K562 (cell line): ENCODE results near the gene MAPT. TPM values are rescaled to one million over a fixed set of nuclear protein-coding genes. Genes with fewer than 3 reads are reported as not detected.
A peak's percentile ranks its signal among the peaks of the same experiment; 100 is the strongest.

Source experiments
- ATAC-seq: fragments of 200-7000 bp; cut with Tn5 transposase; 3 replicates; pipeline ENCODE4 v1.9.1; 2020; ENCODE audit warnings: moderate library complexity
- BruUV-seq: library from RNA; stranded (reverse); fragments of 400-500 nt; replicated peaks from 2 replicates; lab custom pipeline; 2021; lab: Mats Ljungman, UMichigan
- CTCF ChIA-PET: fragments of 300-600 bp; formaldehyde crosslinking; extraction: SDS; loops from one replicate; lab custom pipeline; 2021; ENCODE audit warnings: low intra/inter-chr PET ratio; lab: Yijun Ruan, JAX
- POLR2A ChIA-PET: fragments of 300-600, 350-650 bp; sonication (Branson Sonifier 250); formaldehyde crosslinking; extraction: SDS; loops from one replicate; lab custom pipeline; 2021; ENCODE audit warnings: antibody characterized with exemption, inconsistent platforms; lab: Yijun Ruan, JAX
- DNase-seq, 4 experiments: peaks; one replicate each; pipeline versions ENCODE4 v3.0.0 to v3.0.0-alpha.2; 2011 to 2018; ENCODE audit warnings: low spot score in 3 of 4, mixed read lengths in 3 of 4; ENCODE audit errors: extremely low read depth in 1 of 4
- FAIRE-seq: peaks from 2 replicates; lab custom pipeline; 2011; peaks lifted over from hg19 to GRCh38; lab: Jason Lieb, UNC
- H2AFZ ChIP-seq: 2 replicates; pipeline ENCODE4 v1.6.0; 2011; ENCODE audit warnings: low read depth, low read length, control low read depth, inconsistent platforms
- H3K27ac ChIP-seq: fragments of 200-600 bp; 3 replicates; pipeline ENCODE4 v1.8.0; 2011; ENCODE audit warnings: low read depth, mild to moderate bottlenecking, control low read depth, inconsistent platforms, low read length, moderate library complexity, mixed read lengths; ENCODE audit errors: extremely low read depth
- H3K27me3 ChIP-seq, 2 experiments: fragments of 300-600 bp in 1 of 2; 2 replicates in 1 of 2; 3 replicates in 1 of 2; pipeline versions ENCODE4 v1.6.0 to v1.8.0; 2011; ENCODE audit warnings: inconsistent platforms in 2 of 2, low read length in 2 of 2, mild to moderate bottlenecking in 1 of 2, mixed read lengths in 1 of 2, moderate library complexity in 1 of 2; ENCODE audit not compliant: control insufficient read depth in 2 of 2, insufficient read depth in 2 of 2
- H3K36me3 ChIP-seq: fragments of 300-600 bp; 3 replicates; pipeline ENCODE4 v1.8.0; 2011; ENCODE audit warnings: mild to moderate bottlenecking, low read length, inconsistent platforms; ENCODE audit not compliant: control insufficient read depth, insufficient read depth
- H3K4me1 ChIP-seq, 2 experiments: fragments of 200-600 bp in 1 of 2; replicated peaks in 1 of 2; 2 replicates in 1 of 2; 3 replicates in 1 of 2; pipeline versions ENCODE4 v1.5.1 to v1.8.0; 2011; ENCODE audit warnings: inconsistent platforms in 2 of 2, low read length in 2 of 2, mild to moderate bottlenecking in 1 of 2, mixed read lengths in 1 of 2, moderate library complexity in 1 of 2; ENCODE audit not compliant: control insufficient read depth in 2 of 2, insufficient read depth in 2 of 2
- H3K4me2 ChIP-seq: 2 replicates; pipeline ENCODE4 v1.6.1; 2011; ENCODE audit warnings: low read length, control low read depth, inconsistent platforms, mixed read lengths; ENCODE audit not compliant: insufficient read depth
- H3K4me3 ChIP-seq: fragments of 200-600 bp; sonication (generic), shearing (Covaris generic); 2 replicates; pipeline ENCODE4 v1.5.1; 2016; ENCODE audit warnings: control low read depth, inconsistent platforms
- H3K79me2 ChIP-seq: fragments of 200-600 bp; 3 replicates; pipeline ENCODE4 v1.8.0; 2011; ENCODE audit warnings: low read length, inconsistent platforms; ENCODE audit not compliant: control insufficient read depth, insufficient read depth
- H3K9ac ChIP-seq, 2 experiments: 2 replicates each; pipeline versions ENCODE4 v1.6.0 to v1.6.1; 2011; ENCODE audit warnings: low read depth in 2 of 2, low read length in 2 of 2, control low read depth in 1 of 2, inconsistent platforms in 1 of 2, mild to moderate bottlenecking in 1 of 2, mixed read lengths in 1 of 2; ENCODE audit not compliant: insufficient read depth in 1 of 2
- H3K9me1 ChIP-seq: one replicate; pipeline ENCODE4 v1.6.0; 2011; ENCODE audit warnings: inconsistent platforms, mild to moderate bottlenecking, low read length, moderate library complexity; ENCODE audit not compliant: control insufficient read depth, insufficient read depth
- H3K9me3 ChIP-seq: replicated peaks from 2 replicates; pipeline ENCODE4 v1.5.1; 2011; ENCODE audit warnings: low read depth, low read length, inconsistent platforms; ENCODE audit not compliant: control insufficient read depth, insufficient read depth
- H4K20me1 ChIP-seq: replicated peaks from 2 replicates; pipeline ENCODE4 v1.6.1; 2011; ENCODE audit warnings: low read length, inconsistent platforms, mixed read lengths; ENCODE audit not compliant: control insufficient read depth, insufficient read depth
- C11orf30 ChIP-seq: fragments of 450-650 bp; IDR thresholded peaks from 2 replicates; pipeline ENCODE4 v1.6.1; 2016; ENCODE audit warnings: low read depth, mild to moderate bottlenecking
- CCAR2 ChIP-seq: fragments of 200-400 bp; formaldehyde crosslinking; IDR thresholded peaks from 2 replicates; pipeline ENCODE4 v1.6.1; 2017; ENCODE audit warnings: mild to moderate bottlenecking, low read depth, low read length
- DLX4 ChIP-seq: fragments of 250-450 bp; sonication (Bioruptor Pico); IDR thresholded peaks from 2 replicates; pipeline ENCODE4 v1.6.1; 2021; ENCODE audit warnings: mild to moderate bottlenecking
- DNMT1 ChIP-seq: fragments of 450-650 bp; IDR thresholded peaks from 2 replicates; pipeline ENCODE4 v1.6.1; 2016; ENCODE audit warnings: antibody characterized with exemption, mild to moderate bottlenecking
- GATAD2A ChIP-seq: fragments of 450-650 bp; IDR thresholded peaks from 2 replicates; pipeline ENCODE4 v1.6.1; 2017
- MAFK ChIP-seq: IDR thresholded peaks from 2 replicates; pipeline ENCODE4 v1.6.1; 2011; ENCODE audit warnings: low read length, improper control_type of control experiment
- MYBL2 ChIP-seq, 2 experiments: fragments of 450-650 bp in 1 of 2; sonication (generic) in 1 of 2; formaldehyde crosslinking in 1 of 2; IDR thresholded peaks; 2 replicates each; pipeline versions ENCODE4 v1.6.1 to v1.8.1; 2017 to 2022; ENCODE audit warnings: borderline replicate concordance in 1 of 2, inconsistent platforms in 1 of 2, low read depth in 1 of 2, mild to moderate bottlenecking in 1 of 2, missing genetic modification reagents in 1 of 2, moderate library complexity in 1 of 2
- SMARCE1 ChIP-seq: fragments of 450-650 bp; IDR thresholded peaks from 2 replicates; pipeline ENCODE4 v1.7.1; 2016; ENCODE audit warnings: mild to moderate bottlenecking
- ZEB2 ChIP-seq: fragments of 450-650 bp; IDR thresholded peaks from 2 replicates; pipeline ENCODE4 v1.6.1; 2016
- ZNF551 ChIP-seq: fragments of 250-450 bp; sonication (Bioruptor Pico); IDR thresholded peaks from 2 replicates; pipeline ENCODE4 v1.5.0; 2021; ENCODE audit warnings: mild to moderate bottlenecking, moderate library complexity
- WGBS: fragments of 100-300 bp; shearing (Covaris generic); methylation state at CpG from one replicate; pipeline ENCODE4 v1.1.6; 2016; ENCODE audit warnings: low coverage, mixed read lengths; ENCODE audit not compliant: insufficient coverage; ENCODE audit errors: missing lambda C conversion rate; 5-methylcytosine and 5-hydroxymethylcytosine counted together
- in situ Hi-C: fragments of 300-500 bp; cut with MboI; formaldehyde crosslinking; loops from 4 replicates; pipeline ENCODE4 v1.15.0; 2018; ENCODE audit warnings: inconsistent platforms, mixed read lengths
- intact Hi-C: fragments of 100-400 bp; cut with micrococcal nuclease; formaldehyde crosslinking; loops from 2 replicates; pipeline ENCODE4 v1.14.2; 2022
- polyA plus RNA-seq, 8 experiments: library from polyadenylated mRNA; depleted of rRNA in 4 of 8; stranded (reverse) in 5 of 8; unstranded in 3 of 8; fragments of >200 nt; fragmentation: Nextera tagmentation in 2 of 8; fragmentation: Illumina TruSeq in 1 of 8; extraction: Ambion mirVana in 2 of 8; extraction: Trizol in 1 of 8; gene quantifications; 2 replicates each; pipeline versions ENCODE4 v1.2.1 to v1.2.3, GENCODE V29; 2011 to 2014; ENCODE audit warnings: inconsistent platforms in 1 of 8, missing spikeins in 1 of 8
- total RNA-seq, 7 experiments: library from RNA; depleted of rRNA in 6 of 7; stranded (reverse); fragments of >200 nt in 6 of 7; fragmentation: Illumina TruSeq in 2 of 7; extraction: Trizol in 2 of 7; gene quantifications; 2 replicates each; pipeline versions ENCODE4 v1.2.1 to v1.2.3, GENCODE V29; 2011 to 2021; ENCODE audit warnings: low replicate concordance in 1 of 7
- TF ChIP-seq, protein P1 (sequence below), 3 experiments: IDR thresholded peaks in 2 of 3; conservative IDR thresholded peaks in 1 of 3; 2 replicates each; pipeline ENCODE4 v1.5.1; 2011 to 2012; ENCODE audit warnings: low read length in 3 of 3, mild to moderate bottlenecking in 3 of 3, control low read depth in 2 of 3, improper control_type of control experiment in 1 of 3, inconsistent platforms in 1 of 3, low read depth in 1 of 3, mixed read lengths in 1 of 3, moderate library complexity in 1 of 3; ENCODE audit not compliant: insufficient read depth in 2 of 3

MAPT gene
- total and polyA plus RNA-seq, 9 of the 15 experiments (the other 6 are each of a cell fraction or from before 2014, with no cell fraction given), result 0.04 to 1.1 (median 0.36) TPM

DNA sequence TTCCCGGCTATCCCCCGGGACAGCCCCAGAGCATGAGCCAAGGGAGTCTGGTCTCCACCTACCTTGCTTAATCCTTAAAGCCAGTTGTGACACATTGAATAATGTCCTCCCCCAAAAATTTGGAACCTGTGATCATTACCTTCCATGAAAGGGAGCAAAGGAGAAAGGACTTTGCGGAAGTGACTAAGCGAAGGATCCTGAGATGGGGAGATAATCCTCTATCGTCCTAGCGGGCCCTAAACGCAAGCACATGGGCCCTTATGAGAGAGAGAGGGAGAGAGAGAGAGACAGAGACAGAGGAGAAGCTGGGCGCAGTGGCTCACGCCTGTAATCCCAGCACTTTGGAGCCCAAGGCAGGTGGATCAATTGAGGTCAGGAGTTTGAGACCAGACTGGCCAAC lies 40.1 kb upstream of the MAPT start (continued):
- TF ChIP-seq, protein P1, sequence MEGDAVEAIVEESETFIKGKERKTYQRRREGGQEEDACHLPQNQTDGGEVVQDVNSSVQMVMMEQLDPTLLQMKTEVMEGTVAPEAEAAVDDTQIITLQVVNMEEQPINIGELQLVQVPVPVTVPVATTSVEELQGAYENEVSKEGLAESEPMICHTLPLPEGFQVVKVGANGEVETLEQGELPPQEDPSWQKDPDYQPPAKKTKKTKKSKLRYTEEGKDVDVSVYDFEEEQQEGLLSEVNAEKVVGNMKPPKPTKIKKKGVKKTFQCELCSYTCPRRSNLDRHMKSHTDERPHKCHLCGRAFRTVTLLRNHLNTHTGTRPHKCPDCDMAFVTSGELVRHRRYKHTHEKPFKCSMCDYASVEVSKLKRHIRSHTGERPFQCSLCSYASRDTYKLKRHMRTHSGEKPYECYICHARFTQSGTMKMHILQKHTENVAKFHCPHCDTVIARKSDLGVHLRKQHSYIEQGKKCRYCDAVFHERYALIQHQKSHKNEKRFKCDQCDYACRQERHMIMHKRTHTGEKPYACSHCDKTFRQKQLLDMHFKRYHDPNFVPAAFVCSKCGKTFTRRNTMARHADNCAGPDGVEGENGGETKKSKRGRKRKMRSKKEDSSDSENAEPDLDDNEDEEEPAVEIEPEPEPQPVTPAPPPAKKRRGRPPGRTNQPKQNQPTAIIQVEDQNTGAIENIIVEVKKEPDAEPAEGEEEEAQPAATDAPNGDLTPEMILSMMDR (IDR thresholded peaks at IDR 0.05 in 2 of 3, conservative IDR thresholded peaks at IDR 0.05 in 1 of 3; ENCODE audit: insufficient read depth in 2 of 3, low read depth in 1 of 3, low read length in 3 of 3), result peak in 1 of 3 experiments; percentile 7; a peak in 1 of 6 replicates
- no peak for TF ChIP-seq MAFK
- TF ChIP-seq MYBL2 (IDR thresholded peaks at IDR 0.05; ENCODE audit: low read depth), result no peak
- no peak for TF ChIP-seq MYBL2 (CRISPR knock-in tag; IDR thresholded peaks at IDR 0.05; ENCODE audit: borderline replicate concordance)
- TF ChIP-seq GATAD2A, result no peak
- TF ChIP-seq ZEB2, result peak; percentile 64; the same call in 1 of the 2 replicates
- TF ChIP-seq SMARCE1, result peak; percentile 51; the same call in 1 of the 2 replicates
- TF ChIP-seq DLX4 (CRISPR knock-in tag), result no peak

- Histone ChIP-seq H3K36me3 (no peaks in the 10 kb centered on the region), H3K4me3 (no peak overlapping the region), H4K20me1 (no peaks in the 10 kb centered on the region), H3K79me2 (no peaks in the 10 kb centered on the region), H3K4me1 (peaks cover 0 to 5% of the 10 kb centered on the region in 2 experiments; a peak in 1 of 5 replicates), H2AFZ (no peak overlapping the region), H3K27me3 (peaks cover 0 to 25% of the 10 kb centered on the region in 2 experiments; a peak in 2 of 5 replicates), H3K4me2 (no peak overlapping the region), H3K9me3 (no peaks in the 10 kb centered on the region), H3K9me1 (no peaks in the 10 kb centered on the region), H3K9ac (no peak overlapping the region), H3K27ac (no peak overlapping the region)
- TF ChIP-seq DNMT1, result no peak
- no peak for TF ChIP-seq CCAR2
- TF ChIP-seq ZNF551 (CRISPR knock-in tag), result no peak
- no peak for TF ChIP-seq C11orf30
- FAIRE-seq (no peak), ATAC-seq (no peak), DNase-seq (no peak)
- 10% methylated on average over 2 of the region's 2 CpGs for WGBS
- BruUV-seq, result no TSS peak
- intact Hi-C loops (loop anchor here (10.0 kb wide), 1 partner anchor 461 kb away; no protein-coding TSS in a partner anchor), in situ Hi-C loops (no loop called here)
- ChIA-PET CTCF (no interaction called here), POLR2A (no interaction called here)
Observed at GRCh38 chr17:45855691-45856336, 38.5 kb upstream of the MAPT start.
